HG03521 (cell line): ENCODE measurements around the gene TTC3.
"Not testable (repeated sequence)": the region's sequence is repeated elsewhere in the genome, so short reads cannot be mapped to it uniquely, and the experiment has no call there.

Experiments used
- ATAC-seq: cut with Tn5 transposase; IDR thresholded peaks from one replicate; pipeline ENCODE4 v1.9.1; 2021; ENCODE audit warnings: mild to moderate bottlenecking, moderate library complexity; ENCODE audit not compliant: unreplicated experiment

The TTC3 gene

GRCh38 chr21:37072988-37073416 lies at the start of gene TTC3, which contains the start of gene PIGP:
Gene TTC3, plus strand, starts transcription at chr21:37073254. Its CDS starts 14,004 bp downstream, at chr21:37087258.
Gene PIGP, minus strand, starts transcription at chr21:37073071. Its CDS starts 556 bp downstream, at chr21:37072515.
- ATAC-seq = peak; percentile 67

GRCh38 chr21:37026499-37026898 lies 46.6 kb upstream of the TTC3 start:
- no peak for ATAC-seq

GRCh38 chr21:37028570-37028969 lies 44.5 kb upstream of the TTC3 start:
- no peak for ATAC-seq

- no peak for ATAC-seq
These were observed 42.2 kb upstream of the TTC3 start for GRCh38 chr21:37030864-37031263.

GRCh38 chr21:37032293-37032692 lies 40.8 kb upstream of the TTC3 start:
- no peak for ATAC-seq

- no peak for ATAC-seq
These were observed 40.1 kb upstream of the TTC3 start for GRCh38 chr21:37032877-37033471.

GRCh38 chr21:37034394-37034793 lies 38.7 kb upstream of the TTC3 start:
- not testable (repeated sequence) for ATAC-seq

- no peak for ATAC-seq
These were observed 36.9 kb upstream of the TTC3 start for GRCh38 chr21:37036177-37036576.

- ATAC-seq = no peak
These were observed 33.5 kb upstream of the TTC3 start for GRCh38 chr21:37039411-37040075.

- no peak for ATAC-seq
These were observed 32.8 kb upstream of the TTC3 start for GRCh38 chr21:37040212-37040611.

GRCh38 chr21:37041706-37042271 lies 31.3 kb upstream of the TTC3 start:
- ATAC-seq = no peak

- ATAC-seq = no peak
These were observed 29.2 kb upstream of the TTC3 start for GRCh38 chr21:37043818-37044217.

GRCh38 chr21:37044643-37045042 lies 28.4 kb upstream of the TTC3 start:
- no peak for ATAC-seq

GRCh38 chr21:37045149-37045548 lies 27.9 kb upstream of the TTC3 start:
- no peak for ATAC-seq

- no peak for ATAC-seq
These were observed 27.5 kb upstream of the TTC3 start for GRCh38 chr21:37045556-37045955.

GRCh38 chr21:37047079-37047478 lies 26.0 kb upstream of the TTC3 start:
- ATAC-seq = no peak

GRCh38 chr21:37049741-37050140 lies 23.3 kb upstream of the TTC3 start:
- not testable (repeated sequence) for ATAC-seq

- no peak for ATAC-seq
These were observed 17.7 kb upstream of the TTC3 start for GRCh38 chr21:37055271-37055855.

- no peak for ATAC-seq
These were observed 15.4 kb upstream of the TTC3 start for GRCh38 chr21:37057614-37058013.

GRCh38 chr21:37058261-37058660 lies 14.8 kb upstream of the TTC3 start:
- no peak for ATAC-seq

- ATAC-seq = no peak
These were observed 13.9 kb upstream of the TTC3 start for GRCh38 chr21:37059181-37059580.

GRCh38 chr21:37060296-37060695 lies 12.8 kb upstream of the TTC3 start:
- no peak for ATAC-seq
